Activated T-cell treated with anti-CD3 and anti-CD28 coated beads, Interleukin-2, amount 50 U/mL, for 4 hours (primary cell): ENCODE data around the gene FUT8. TPM values are rescaled to one million over a fixed set of nuclear protein-coding genes. Genes with fewer than 3 reads are reported as not detected.

Experiments used
- ATAC-seq, 2 donors: fragments of 200-7000 bp; cut with Tn5 transposase; one replicate each; pipeline ENCODE4 v1.10.0; 2021
- DNase-seq: peaks from one replicate; pipeline ENCODE4 v3.0.0-alpha.2; 2020
- H3K27me3 Mint-ChIP-seq: one replicate; pipeline ENCODE4 v1.8.0; 2021; ENCODE audit warnings: low read depth, mixed read lengths
- H3K36me3 Mint-ChIP-seq: one replicate; pipeline ENCODE4 v1.8.0; 2022; ENCODE audit warnings: mixed read lengths; ENCODE audit not compliant: insufficient read depth
- H3K4me1 Mint-ChIP-seq: one replicate; pipeline ENCODE4 v1.8.0; 2021; ENCODE audit warnings: low read depth, mixed read lengths
- H3K4me3 Mint-ChIP-seq: one replicate; pipeline ENCODE4 v1.8.0; 2021; ENCODE audit warnings: mild to moderate bottlenecking, moderate library complexity, mixed read lengths
- H3K9me3 Mint-ChIP-seq: one replicate; pipeline ENCODE4 v1.8.0; 2021; ENCODE audit warnings: mixed read lengths
- total RNA-seq, 3 donors: library from RNA; stranded (reverse); gene quantifications; one replicate each; pipeline ENCODE4 v1.2.1, GENCODE V29; 2021

FUT8 gene
- total RNA-seq, 3 donors from 2014 or later = 29.2 to 38.4 (median 30.9) TPM

- peaks cover 36% of the 10 kb centered on the region for H3K4me1 Mint-ChIP-seq
- H3K36me3 Mint-ChIP-seq = peaks cover 14% of the 10 kb centered on the region
- H3K27me3 Mint-ChIP-seq = no peaks in the 10 kb centered on the region
- H3K9me3 Mint-ChIP-seq = peaks cover 5% of the 10 kb centered on the region
- no peak overlapping the region for H3K4me3 Mint-ChIP-seq
- DNase-seq (no peak), ATAC-seq (no peak)
These were observed 91.2 kb downstream of the FUT8 start for GRCh38 chr14:65503771-65504170.

- Mint-ChIP-seq H3K4me3 (no peak overlapping the region), H3K36me3 (peaks cover 17% of the 10 kb centered on the region), H3K4me1 (peaks cover 31% of the 10 kb centered on the region), H3K27me3 (no peaks in the 10 kb centered on the region), H3K9me3 (peaks cover 23% of the 10 kb centered on the region)
- ATAC-seq (no peak), DNase-seq (no peak)
These were observed 94.3 kb downstream of the FUT8 start for GRCh38 chr14:65506801-65507200.

DNA sequence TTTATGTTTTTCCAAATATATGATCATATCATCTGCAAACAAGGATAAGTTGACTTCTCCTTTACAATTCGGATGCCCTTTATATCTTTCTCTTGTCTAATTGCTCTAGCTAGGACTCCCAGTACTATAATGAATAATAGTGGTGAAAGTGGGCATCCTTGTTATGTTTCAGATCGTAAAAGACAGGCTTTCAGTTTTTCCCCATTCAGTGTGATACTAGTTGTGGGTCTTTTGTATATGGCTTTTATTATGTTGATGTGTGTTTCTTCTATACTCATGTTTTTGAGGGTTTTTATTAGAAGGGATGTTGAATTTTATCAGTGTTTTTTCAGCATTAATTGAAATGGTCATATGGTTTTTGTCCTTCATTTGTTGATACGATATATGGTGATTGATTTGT lies 97.3 kb downstream of the FUT8 start:
- no peak for ATAC-seq
- peaks cover 20% of the 10 kb centered on the region for H3K36me3 Mint-ChIP-seq
- H3K9me3 Mint-ChIP-seq = peaks cover 23% of the 10 kb centered on the region
- no peak for DNase-seq
- H3K4me1 Mint-ChIP-seq = peaks cover 31% of the 10 kb centered on the region
- H3K4me3 Mint-ChIP-seq = no peak overlapping the region
- H3K27me3 Mint-ChIP-seq = no peaks in the 10 kb centered on the region

- no peak for ATAC-seq
- DNase-seq = no peak
- peaks cover 20% of the 10 kb centered on the region for H3K9me3 Mint-ChIP-seq
- H3K4me1 Mint-ChIP-seq = peaks cover 52% of the 10 kb centered on the region
- H3K36me3 Mint-ChIP-seq = peaks cover 12% of the 10 kb centered on the region
- no peak overlapping the region for H3K4me3 Mint-ChIP-seq
- no peaks in the 10 kb centered on the region for H3K27me3 Mint-ChIP-seq
These were observed 101.1 kb downstream of the FUT8 start for GRCh38 chr14:65513671-65514070.

- Mint-ChIP-seq H3K4me3 (no peak overlapping the region), H3K27me3 (no peaks in the 10 kb centered on the region), H3K9me3 (no peaks in the 10 kb centered on the region), H3K4me1 (peaks cover 38% of the 10 kb centered on the region), H3K36me3 (peaks cover 10% of the 10 kb centered on the region)
- DNase-seq = no peak
- peak in 1 of 2 donors; percentile 59 for ATAC-seq
These were observed 105.4 kb downstream of the FUT8 start for GRCh38 chr14:65517635-65518542.

- no peaks in the 10 kb centered on the region for H3K27me3 Mint-ChIP-seq
- peaks cover 10% of the 10 kb centered on the region for H3K9me3 Mint-ChIP-seq
- H3K4me3 Mint-ChIP-seq = no peak overlapping the region
- no peak for DNase-seq
- ATAC-seq = no peak
- peaks cover 21% of the 10 kb centered on the region for H3K4me1 Mint-ChIP-seq
- peaks cover 21% of the 10 kb centered on the region for H3K36me3 Mint-ChIP-seq
These were observed 115.5 kb downstream of the FUT8 start for GRCh38 chr14:65528069-65528468.

- no peak overlapping the region for H3K4me3 Mint-ChIP-seq
- no peak for ATAC-seq
- H3K36me3 Mint-ChIP-seq = peaks cover 10% of the 10 kb centered on the region
- no peaks in the 10 kb centered on the region for H3K27me3 Mint-ChIP-seq
- peaks cover 11% of the 10 kb centered on the region for H3K4me1 Mint-ChIP-seq
- no peak for DNase-seq
- H3K9me3 Mint-ChIP-seq = peaks cover 9% of the 10 kb centered on the region
These were observed 118.6 kb downstream of the FUT8 start for GRCh38 chr14:65531148-65531547.

GRCh38 chr14:65533736-65534404 lies 121.3 kb downstream of the FUT8 start:
- Mint-ChIP-seq H3K36me3 (peaks cover 7% of the 10 kb centered on the region), H3K9me3 (no peaks in the 10 kb centered on the region)
- no peak for ATAC-seq

DNA sequence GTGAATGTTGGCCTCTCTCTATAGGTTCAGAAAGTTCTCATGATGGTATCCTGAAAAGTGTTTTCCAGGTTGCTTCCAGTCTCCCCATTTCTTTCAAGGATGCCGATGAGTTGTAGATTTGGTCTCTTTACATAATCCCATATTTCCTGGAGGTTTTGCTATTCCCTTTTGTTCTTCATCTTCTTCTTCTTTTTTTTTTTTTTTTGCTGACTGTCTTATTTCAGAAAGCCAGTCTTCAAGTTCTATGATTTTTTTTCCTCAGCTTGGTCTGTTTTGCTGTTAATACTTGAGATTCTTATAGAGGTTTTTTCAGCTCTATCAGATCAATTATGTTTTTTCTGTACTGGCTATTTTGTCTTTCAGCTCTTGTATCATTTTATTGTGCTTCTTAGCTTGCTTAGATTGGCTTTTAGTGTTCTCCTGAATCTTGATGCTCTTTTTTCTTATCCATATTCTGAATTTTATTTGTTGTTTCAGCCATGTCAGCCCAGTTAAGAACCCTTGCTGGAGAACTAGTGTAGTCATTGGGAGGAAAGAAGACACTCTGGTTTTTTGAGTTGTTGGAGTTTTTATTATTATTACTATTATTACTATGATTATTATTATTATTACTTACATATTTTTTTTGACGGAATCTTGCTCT lies 124.4 kb downstream of the FUT8 start:
- H3K4me1 Mint-ChIP-seq = no peaks in the 10 kb centered on the region
- H3K9me3 Mint-ChIP-seq = no peaks in the 10 kb centered on the region
- ATAC-seq = no peak
- H3K36me3 Mint-ChIP-seq = peaks cover 2% of the 10 kb centered on the region
- no peak overlapping the region for H3K4me3 Mint-ChIP-seq
- no peak for DNase-seq
- H3K27me3 Mint-ChIP-seq = no peaks in the 10 kb centered on the region

More at GRCh38 chr14:65533736-65534404, 121.3 kb downstream of the FUT8 start:
- peaks cover 8% of the 10 kb centered on the region for H3K4me1 Mint-ChIP-seq
- DNase-seq = no peak
- no peaks in the 10 kb centered on the region for H3K27me3 Mint-ChIP-seq
- H3K4me3 Mint-ChIP-seq = no peak overlapping the region

- no peaks in the 10 kb centered on the region for H3K27me3 Mint-ChIP-seq
- no peak overlapping the region for H3K4me3 Mint-ChIP-seq
- DNase-seq (no peak), ATAC-seq (no peak)
- peaks cover 2% of the 10 kb centered on the region for H3K36me3 Mint-ChIP-seq
- no peaks in the 10 kb centered on the region for H3K9me3 Mint-ChIP-seq
- H3K4me1 Mint-ChIP-seq = peaks cover 23% of the 10 kb centered on the region
These were observed 136.3 kb downstream of the FUT8 start for GRCh38 chr14:65548878-65549277.

GRCh38 chr14:65549429-65549828 lies 136.9 kb downstream of the FUT8 start:
- Mint-ChIP-seq H3K9me3 (no peaks in the 10 kb centered on the region), H3K27me3 (no peaks in the 10 kb centered on the region), H3K4me1 (peaks cover 22% of the 10 kb centered on the region), H3K36me3 (peaks cover 2% of the 10 kb centered on the region), H3K4me3 (no peak overlapping the region)
- no peak for ATAC-seq
- DNase-seq = no peak

GRCh38 chr14:65550779-65551643 lies 138.5 kb downstream of the FUT8 start:
- DNase-seq (no peak), ATAC-seq (peak; percentile 69 to 81)
- no peaks in the 10 kb centered on the region for H3K27me3 Mint-ChIP-seq
- H3K9me3 Mint-ChIP-seq = no peaks in the 10 kb centered on the region
- H3K4me3 Mint-ChIP-seq = no peak overlapping the region
- peaks cover 22% of the 10 kb centered on the region for H3K4me1 Mint-ChIP-seq
- peaks cover 2% of the 10 kb centered on the region for H3K36me3 Mint-ChIP-seq

DNA sequence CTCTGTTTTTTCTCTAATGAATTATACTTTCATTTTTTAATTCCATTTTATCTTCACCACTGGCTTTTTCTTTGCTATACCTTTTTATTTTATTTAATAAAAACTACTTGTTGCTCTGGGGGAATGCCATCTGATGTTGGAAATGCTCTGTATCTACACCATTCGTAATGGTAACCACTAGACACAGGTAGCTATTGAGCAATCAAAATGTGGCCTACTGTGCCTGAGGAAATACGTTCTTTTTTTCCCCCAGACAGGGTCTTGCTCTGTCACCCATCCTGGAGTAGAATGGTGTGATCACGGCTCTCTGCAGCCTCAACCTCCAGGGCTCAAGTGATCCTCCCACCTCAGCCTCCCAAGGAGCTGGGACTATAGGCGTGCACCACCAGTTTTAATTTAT lies 140.2 kb downstream of the FUT8 start:
- H3K27me3 Mint-ChIP-seq = no peaks in the 10 kb centered on the region
- H3K4me1 Mint-ChIP-seq = peaks cover 18% of the 10 kb centered on the region
- peaks cover 2% of the 10 kb centered on the region for H3K36me3 Mint-ChIP-seq
- no peak overlapping the region for H3K4me3 Mint-ChIP-seq
- ATAC-seq (no peak), DNase-seq (no peak)
- no peaks in the 10 kb centered on the region for H3K9me3 Mint-ChIP-seq

DNA sequence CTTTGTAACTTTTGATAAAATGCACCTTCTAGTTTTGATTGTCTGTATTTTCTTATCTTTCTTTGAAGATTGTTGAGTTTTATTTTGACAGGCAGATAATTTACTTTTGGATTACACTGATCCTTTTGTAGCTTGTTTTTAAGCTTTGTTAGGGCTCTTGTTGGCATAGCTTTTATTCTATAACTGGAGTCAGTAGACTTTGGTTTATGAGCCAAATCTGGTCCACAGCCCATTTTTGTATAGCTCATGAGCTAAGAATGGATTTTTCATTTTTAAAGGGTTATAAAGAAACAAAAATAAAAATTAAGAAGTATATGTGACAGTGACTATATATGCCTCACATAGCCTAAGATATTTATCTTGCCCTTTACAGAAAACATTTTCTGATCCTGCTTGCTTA lies 142.3 kb downstream of the FUT8 start:
- H3K27me3 Mint-ChIP-seq = no peaks in the 10 kb centered on the region
- H3K36me3 Mint-ChIP-seq = peaks cover 2% of the 10 kb centered on the region
- ATAC-seq = no peak
- DNase-seq = no peak
- no peak overlapping the region for H3K4me3 Mint-ChIP-seq
- H3K9me3 Mint-ChIP-seq = no peaks in the 10 kb centered on the region
- peaks cover 20% of the 10 kb centered on the region for H3K4me1 Mint-ChIP-seq
